CD4-positive, CD25-positive, alpha-beta regulatory T cell (primary cell): Measurements from ENCODE around the gene CPXM2. TPM values are rescaled to one million over a fixed set of nuclear protein-coding genes. Genes with fewer than 3 reads are reported as not detected.

Source experiments
- ATAC-seq, 2 donors: fragments of 150-1000 bp; cut with Tn5 transposase; one replicate each; pipeline ENCODE4 v1.10.0; 2021; ENCODE audit warnings: low read depth in 2 of 2, moderate number of reproducible peaks in 2 of 2, moderate library complexity in 1 of 2
- DNase-seq, 3 donors: peaks; one replicate each; pipeline versions ENCODE4 v3.0.0 to v3.0.0-alpha.2; 2012 to 2022; ENCODE audit warnings: mixed read lengths in 1 of 3
- H3K27ac ChIP-seq: one replicate; pipeline ENCODE4 v1.7.0; 2013; ENCODE audit warnings: mild to moderate bottlenecking, low read length; ENCODE audit not compliant: insufficient read depth, poor library complexity, severe bottlenecking
- H3K27me3 ChIP-seq: one replicate; pipeline ENCODE4 v1.7.0; 2013; ENCODE audit warnings: low read length; ENCODE audit not compliant: control insufficient read depth, insufficient read depth
- H3K36me3 ChIP-seq: one replicate; pipeline ENCODE4 v1.7.0; 2013; ENCODE audit warnings: mild to moderate bottlenecking, low read length, moderate library complexity; ENCODE audit not compliant: control insufficient read depth, insufficient read depth
- H3K4me1 ChIP-seq: 2 replicates; pipeline ENCODE4 v1.7.0; 2013; ENCODE audit warnings: mild to moderate bottlenecking, low read length; ENCODE audit not compliant: insufficient read depth, control insufficient read depth, poor library complexity, severe bottlenecking
- H3K4me3 ChIP-seq: one replicate; pipeline ENCODE4 v1.7.0; 2013; ENCODE audit warnings: low read depth, mild to moderate bottlenecking, low read length, moderate library complexity
- H3K9me3 ChIP-seq, 2 experiments: 1 replicate in 1 of 2; 2 replicates in 1 of 2; pipeline ENCODE4 v1.7.0; 2013; ENCODE audit warnings: low read length in 2 of 2, mild to moderate bottlenecking in 1 of 2, moderate library complexity in 1 of 2; ENCODE audit not compliant: control insufficient read depth in 2 of 2
- H3K27ac Mint-ChIP-seq, 3 donors: one replicate each; pipeline ENCODE4 v1.8.0; 2020 to 2022; ENCODE audit warnings: mild to moderate bottlenecking in 3 of 3, mixed read lengths in 3 of 3, moderate library complexity in 2 of 3
- H3K27me3 Mint-ChIP-seq: one replicate; pipeline ENCODE4 v1.8.0; 2022; ENCODE audit warnings: mild to moderate bottlenecking, mixed read lengths
- H3K36me3 Mint-ChIP-seq: one replicate; pipeline ENCODE4 v1.8.0; 2020; ENCODE audit warnings: mixed read lengths
- H3K4me1 Mint-ChIP-seq, 4 donors: one replicate each; pipeline ENCODE4 v1.8.0; 2020 to 2022; ENCODE audit warnings: mixed read lengths in 4 of 4, mild to moderate bottlenecking in 1 of 4
- H3K4me3 Mint-ChIP-seq, 4 donors: one replicate each; pipeline ENCODE4 v1.8.0; 2020 to 2022; ENCODE audit warnings: mild to moderate bottlenecking in 4 of 4, mixed read lengths in 4 of 4, moderate library complexity in 3 of 4
- H3K9me3 Mint-ChIP-seq, 7 donors: one replicate each; pipeline ENCODE4 v1.8.0; 2020 to 2022; ENCODE audit warnings: mixed read lengths in 7 of 7, mild to moderate bottlenecking in 3 of 7, moderate library complexity in 2 of 7
- polyA plus RNA-seq, 4 donors: library from polyadenylated mRNA; unstranded; fragments of 300-500 nt; fragmentation: Illumina TruSeq; gene quantifications; one replicate each; pipeline ENCODE4 v1.2.3, GENCODE V29; 2021
- total RNA-seq: library from RNA; stranded (reverse); gene quantifications from one replicate; pipeline ENCODE4 v1.2.3, GENCODE V29; 2022

Gene CPXM2
- total and polyA plus RNA-seq, 5 donors from 2014 or later, result not detected

GRCh38 chr10:123859653-123860050 lies 32.0 kb downstream of the CPXM2 start:
- H3K36me3 ChIP-seq, result no peaks in the 10 kb centered on the region
- no peaks in the 10 kb centered on the region for H3K4me1 ChIP-seq
- Mint-ChIP-seq H3K27me3 (no peaks in the 10 kb centered on the region), H3K4me1 (no peaks in the 10 kb centered on the region), H3K4me3 (no peak overlapping the region), H3K9me3 (no peaks in the 10 kb centered on the region), H3K27ac (no peak overlapping the region), H3K36me3 (no peaks in the 10 kb centered on the region)
- no peak overlapping the region for H3K27ac ChIP-seq
- no peaks in the 10 kb centered on the region for H3K9me3 ChIP-seq
- ATAC-seq, result no peak
- H3K27me3 ChIP-seq, result no peaks in the 10 kb centered on the region
- no peak overlapping the region for H3K4me3 ChIP-seq
- no peak for DNase-seq

DNA sequence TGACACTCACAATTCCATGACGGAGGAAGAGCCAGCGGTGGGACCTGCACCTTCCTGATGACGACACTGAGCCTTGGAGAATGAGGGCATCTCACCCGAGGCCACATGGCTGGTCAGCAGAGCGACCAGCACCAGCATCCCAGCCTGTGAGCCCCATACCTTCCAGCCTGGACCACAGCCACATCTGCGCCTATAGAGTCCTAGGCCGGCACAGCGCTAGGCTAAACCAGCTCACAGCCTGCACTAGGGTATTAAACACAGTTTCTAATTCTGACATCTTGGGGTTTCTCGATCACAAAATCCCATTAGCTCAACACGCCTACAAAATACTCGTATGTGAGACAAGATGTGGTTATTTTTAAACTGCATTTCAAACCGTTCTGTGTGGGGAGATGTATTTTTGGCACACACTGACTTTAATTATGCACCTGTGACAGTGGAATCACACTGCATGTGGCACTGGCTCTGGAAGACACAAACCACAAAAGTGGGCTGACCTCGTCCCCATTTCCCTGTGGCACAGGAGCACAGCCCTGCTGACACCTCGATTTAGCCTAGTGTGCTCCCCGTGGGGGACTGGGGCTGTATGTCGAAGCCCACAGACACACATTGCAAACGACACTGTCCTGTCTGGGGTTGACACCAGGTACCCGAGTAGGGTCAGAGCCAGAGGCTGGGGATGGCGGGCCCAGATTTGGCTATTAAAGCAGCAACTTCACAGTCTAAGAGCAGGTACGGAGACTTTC lies 32.5 kb downstream of the CPXM2 start:
- no peak for DNase-seq
- Histone ChIP-seq H3K9me3 (no peaks in the 10 kb centered on the region), H3K27me3 (no peaks in the 10 kb centered on the region), H3K27ac (no peak overlapping the region), H3K4me3 (no peak overlapping the region), H3K36me3 (no peaks in the 10 kb centered on the region), H3K4me1 (no peaks in the 10 kb centered on the region)
- ATAC-seq, result no peak
- no peaks in the 10 kb centered on the region for H3K4me1 Mint-ChIP-seq
- H3K9me3 Mint-ChIP-seq, result no peaks in the 10 kb centered on the region
- no peak overlapping the region for H3K27ac Mint-ChIP-seq
- no peaks in the 10 kb centered on the region for H3K27me3 Mint-ChIP-seq
- no peaks in the 10 kb centered on the region for H3K36me3 Mint-ChIP-seq
- H3K4me3 Mint-ChIP-seq, result no peak overlapping the region

DNA sequence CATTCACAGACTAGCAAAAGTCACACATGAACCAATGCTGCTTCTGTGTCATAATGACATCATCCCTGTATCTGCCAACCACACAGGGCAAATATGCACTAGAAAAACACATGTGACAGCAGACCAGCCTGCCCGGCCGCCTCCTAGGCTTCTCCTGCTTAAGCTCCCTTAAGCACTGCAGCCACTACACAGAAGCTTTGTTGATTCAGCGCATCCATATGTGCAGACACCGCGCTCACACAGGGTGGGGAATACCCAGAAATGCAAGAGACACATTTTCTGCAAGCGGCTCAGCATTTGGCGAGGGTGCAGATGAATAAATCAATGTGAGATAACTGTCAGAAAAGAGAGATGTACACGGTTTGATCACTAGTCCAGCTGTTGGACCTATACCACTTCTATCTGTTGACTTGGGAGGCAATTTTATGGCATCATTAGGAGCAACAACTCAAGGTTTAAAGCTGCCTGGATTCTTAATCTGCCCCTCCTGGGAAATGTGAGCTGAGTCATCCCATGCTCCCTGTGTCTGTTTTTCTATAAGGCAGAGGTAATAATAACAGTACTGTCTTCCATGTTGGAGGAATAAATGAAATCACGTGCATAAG lies 33.4 kb downstream of the CPXM2 start:
- H3K4me1 Mint-ChIP-seq, result no peaks in the 10 kb centered on the region
- no peaks in the 10 kb centered on the region for H3K4me1 ChIP-seq
- no peaks in the 10 kb centered on the region for H3K9me3 Mint-ChIP-seq
- no peaks in the 10 kb centered on the region for H3K36me3 Mint-ChIP-seq
- H3K36me3 ChIP-seq, result no peaks in the 10 kb centered on the region
- H3K27me3 Mint-ChIP-seq, result no peaks in the 10 kb centered on the region
- no peak overlapping the region for H3K4me3 ChIP-seq
- H3K27me3 ChIP-seq, result no peaks in the 10 kb centered on the region
- H3K9me3 ChIP-seq, result no peaks in the 10 kb centered on the region
- H3K4me3 Mint-ChIP-seq, result no peak overlapping the region
- H3K27ac ChIP-seq, result no peak overlapping the region
- ATAC-seq (no peak), DNase-seq (no peak)
- no peak overlapping the region for H3K27ac Mint-ChIP-seq

- no peaks in the 10 kb centered on the region for H3K9me3 ChIP-seq
- no peaks in the 10 kb centered on the region for H3K27me3 ChIP-seq
- no peaks in the 10 kb centered on the region for H3K27me3 Mint-ChIP-seq
- H3K36me3 ChIP-seq, result no peaks in the 10 kb centered on the region
- no peak for ATAC-seq
- no peak for DNase-seq
- no peak overlapping the region for H3K4me3 ChIP-seq
- H3K27ac Mint-ChIP-seq, result no peak overlapping the region
- no peaks in the 10 kb centered on the region for H3K4me1 ChIP-seq
- H3K36me3 Mint-ChIP-seq, result no peaks in the 10 kb centered on the region
- no peaks in the 10 kb centered on the region for H3K4me1 Mint-ChIP-seq
- no peaks in the 10 kb centered on the region for H3K9me3 Mint-ChIP-seq
- no peak overlapping the region for H3K4me3 Mint-ChIP-seq
- no peak overlapping the region for H3K27ac ChIP-seq
These were observed 34.0 kb downstream of the CPXM2 start for GRCh38 chr10:123857616-123858015.

GRCh38 chr10:123855008-123855684 lies 36.5 kb downstream of the CPXM2 start:
- H3K4me3 Mint-ChIP-seq, result no peak overlapping the region
- no peak overlapping the region for H3K27ac ChIP-seq
- H3K4me3 ChIP-seq, result no peak overlapping the region
- no peaks in the 10 kb centered on the region for H3K4me1 ChIP-seq
- ATAC-seq (no peak), DNase-seq (no peak)
- no peaks in the 10 kb centered on the region for H3K36me3 Mint-ChIP-seq
- no peaks in the 10 kb centered on the region for H3K27me3 Mint-ChIP-seq
- no peaks in the 10 kb centered on the region for H3K36me3 ChIP-seq
- H3K9me3 ChIP-seq, result no peaks in the 10 kb centered on the region
- peaks cover 0 to 2% (median 0%) of the 10 kb centered on the region in 7 donors for H3K9me3 Mint-ChIP-seq
- no peaks in the 10 kb centered on the region for H3K27me3 ChIP-seq
- H3K4me1 Mint-ChIP-seq, result no peaks in the 10 kb centered on the region
- H3K27ac Mint-ChIP-seq, result peak overlapping the region in 1 of 3 donors; percentile 63

GRCh38 chr10:123854498-123854897 lies 37.1 kb downstream of the CPXM2 start:
- no peaks in the 10 kb centered on the region for H3K4me1 ChIP-seq
- no peak overlapping the region for H3K4me3 Mint-ChIP-seq
- H3K27me3 ChIP-seq, result no peaks in the 10 kb centered on the region
- H3K9me3 ChIP-seq, result no peaks in the 10 kb centered on the region
- H3K36me3 ChIP-seq, result no peaks in the 10 kb centered on the region
- H3K4me1 Mint-ChIP-seq, result no peaks in the 10 kb centered on the region
- H3K4me3 ChIP-seq, result no peak overlapping the region
- no peak overlapping the region for H3K27ac Mint-ChIP-seq
- ATAC-seq (no peak), DNase-seq (no peak)
- H3K27ac ChIP-seq, result no peak overlapping the region
- no peaks in the 10 kb centered on the region for H3K36me3 Mint-ChIP-seq
- peaks cover 0 to 2% (median 0%) of the 10 kb centered on the region in 7 donors for H3K9me3 Mint-ChIP-seq
- H3K27me3 Mint-ChIP-seq, result no peaks in the 10 kb centered on the region

DNA sequence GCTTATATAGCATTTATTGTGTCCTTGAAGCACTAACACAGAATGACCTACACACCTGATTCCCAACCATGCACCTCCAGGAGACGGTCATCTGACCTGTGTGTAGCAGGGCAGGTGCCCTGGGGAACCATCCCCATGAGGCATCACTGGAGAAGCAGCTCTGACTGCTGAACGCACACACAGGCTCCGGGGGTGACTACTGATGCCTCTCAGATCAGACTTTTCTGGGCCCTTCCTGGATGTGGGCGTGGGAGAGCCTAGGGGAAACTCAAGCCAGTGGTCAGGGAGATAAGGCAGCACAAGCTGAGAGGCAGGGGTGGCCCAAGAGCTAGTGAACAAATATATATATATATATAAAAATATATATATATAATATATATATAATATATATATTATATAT lies 37.6 kb downstream of the CPXM2 start:
- Histone ChIP-seq H3K9me3 (no peaks in the 10 kb centered on the region), H3K27ac (no peak overlapping the region), H3K4me1 (no peaks in the 10 kb centered on the region), H3K4me3 (no peak overlapping the region), H3K27me3 (no peaks in the 10 kb centered on the region), H3K36me3 (no peaks in the 10 kb centered on the region)
- DNase-seq, result no peak
- Mint-ChIP-seq H3K4me1 (peaks cover 0 to 1% (median 0%) of the 10 kb centered on the region in 4 donors), H3K36me3 (no peaks in the 10 kb centered on the region), H3K27ac (no peak overlapping the region), H3K4me3 (no peak overlapping the region), H3K27me3 (no peaks in the 10 kb centered on the region), H3K9me3 (peaks cover 0 to 2% (median 0%) of the 10 kb centered on the region in 7 donors)
- ATAC-seq, result no peak
